ENCODE data around the gene RABGEF1. TPM values are rescaled to one million over a fixed set of nuclear protein-coding genes. Genes with fewer than 3 reads are reported as not detected.

RABGEF1 gene
- total and polyA plus RNA-seq, 9 of the 15 experiments (the other 6 are each of a cell fraction or from before 2014, with no cell fraction given) = 7.0 to 29.3 (median 20.5) TPM

DNA sequence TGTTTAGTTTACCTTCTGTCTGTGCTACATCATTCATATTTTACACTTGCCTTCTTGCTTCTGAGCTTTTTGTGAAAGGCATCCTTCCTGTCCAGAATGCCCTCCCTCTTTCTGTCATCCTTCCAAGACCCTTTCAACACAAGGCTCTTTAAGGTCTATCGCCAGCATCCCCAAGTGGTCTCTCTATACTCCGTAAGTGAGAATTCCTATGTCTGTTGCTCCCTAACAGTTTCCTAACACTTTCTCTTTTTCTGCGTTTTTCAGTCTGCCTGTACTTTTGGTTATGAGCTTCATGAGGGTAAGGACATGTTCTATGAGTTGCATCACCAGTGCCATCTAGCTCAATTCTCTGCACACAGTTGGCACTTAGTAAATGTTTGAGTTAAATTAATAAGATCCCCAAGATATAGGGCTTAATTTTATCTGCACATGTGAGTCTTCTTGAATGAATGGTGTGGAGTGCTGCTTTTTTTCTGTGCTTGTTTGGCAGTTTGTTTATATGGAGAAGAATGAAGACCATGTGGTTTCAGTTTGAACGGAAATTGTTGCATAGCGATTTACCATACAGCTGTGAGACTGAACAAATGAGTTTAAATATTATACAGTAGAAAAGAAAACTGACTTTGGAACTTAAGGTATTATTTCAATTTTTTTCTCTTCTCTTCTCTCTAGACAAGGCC lies 29.4 kb downstream of the RABGEF1 start:
- POLR2A ChIA-PET = interaction anchor here (0.6 to 1.0 kb wide), 2 partner anchors 8 to 11 kb away, joined by 3 read pairs; no protein-coding TSS in a partner anchor
- Histone ChIP-seq H3K79me2 (ENCODE audit: control insufficient read depth, insufficient read depth, low read length) (peaks cover 16% of the 10 kb centered on the region), H3K9ac (ENCODE audit: insufficient read depth in 1 of 2, low read depth in 2 of 2, low read length in 2 of 2) (no peak overlapping the region), H3K27ac (ENCODE audit: extremely low read depth, low read depth, low read length) (no peak overlapping the region), H3K4me1 (replicated peaks in 1 of 2; ENCODE audit: control insufficient read depth in 2 of 2, insufficient read depth in 2 of 2, low read length in 2 of 2) (peaks cover 0 to 18% of the 10 kb centered on the region in 2 experiments; a peak in 2 of 5 replicates), H3K9me1 (ENCODE audit: control insufficient read depth, insufficient read depth, low read length) (no peaks in the 10 kb centered on the region), H2AFZ (ENCODE audit: low read depth, low read length) (no peak overlapping the region), H4K20me1 (replicated peaks; ENCODE audit: control insufficient read depth, insufficient read depth, low read length) (peaks cover 3% of the 10 kb centered on the region; the same call in 1 of the 2 replicates), H3K4me3 (no peak overlapping the region), H3K9me3 (replicated peaks; ENCODE audit: control insufficient read depth, insufficient read depth, low read depth, low read length) (no peaks in the 10 kb centered on the region), H3K27me3 (ENCODE audit: control insufficient read depth in 2 of 2, insufficient read depth in 2 of 2, low read length in 2 of 2) (no peaks in the 10 kb centered on the region), H3K36me3 (ENCODE audit: control insufficient read depth, insufficient read depth, low read length) (peaks cover 24% of the 10 kb centered on the region; the same call in 2 of the 3 replicates), H3K4me2 (ENCODE audit: insufficient read depth, low read length) (no peak overlapping the region)
- FAIRE-seq (no peak), DNase-seq (ENCODE audit: extremely low read depth in 1 of 4, low spot score in 3 of 4) (no peak), ATAC-seq (no peak)
- 78% methylated on average over 5 of the region's 5 CpGs for WGBS (ENCODE audit: insufficient coverage, low coverage, missing lambda C conversion rate)
- CTCF ChIA-PET (ENCODE audit: low intra/inter-chr PET ratio) = no interaction called here
- intact Hi-C loops (cut with micrococcal nuclease) = no loop called here
- in situ Hi-C loops (cut with MboI) = no loop called here
- no TSS peak for BruUV-seq (replicated peaks)
- TF ChIP-seq SUPT5H (IDR thresholded peaks at IDR 0.05) (no peak), MTF1 (CRISPR knock-in tag; IDR thresholded peaks at IDR 0.05; ENCODE audit: borderline replicate concordance) (no peak), ZBTB17 (CRISPR knock-in tag; IDR thresholded peaks at IDR 0.05) (no peak), SRSF1 (IDR thresholded peaks at IDR 0.05; ENCODE audit: low read depth, low read length) (no peak), U2AF1 (optimal IDR thresholded peaks at IDR 0.05; ENCODE audit: low read depth, low read length) (no peak), ATF7 (IDR thresholded peaks at IDR 0.05) (no peak), NR4A1 (CRISPR knock-in tag; IDR thresholded peaks at IDR 0.05) (no peak), NR4A1 (tag; IDR thresholded peaks at IDR 0.05) (no peak), MCM2 (IDR thresholded peaks at IDR 0.05; ENCODE audit: low read depth) (no peak), XRCC5 (IDR thresholded peaks at IDR 0.05; ENCODE audit: low read depth, low read length) (no peak), PHTF2 (CRISPR knock-in tag; IDR thresholded peaks at IDR 0.05) (no peak), JUND (IDR thresholded peaks at IDR 0.05; ENCODE audit: borderline replicate concordance, low read depth, low read length) (no peak), JUND (tag; IDR thresholded peaks at IDR 0.05; ENCODE audit: borderline replicate concordance, low read depth, low read length) (no peak), RBM22 (IDR thresholded peaks at IDR 0.05; ENCODE audit: low read depth, low read length, poor library complexity, severe bottlenecking) (no peak), ZBTB8A (IDR thresholded peaks at IDR 0.05; ENCODE audit: partially characterized antibody) (no peak), MEF2A (IDR thresholded peaks at IDR 0.05; ENCODE audit: control insufficient read depth, low read depth, low read length) (no peak), ZNF384 (IDR thresholded peaks at IDR 0.05; ENCODE audit: low read depth, low read length) (no peak)
- TF ChIP-seq, protein P1, sequence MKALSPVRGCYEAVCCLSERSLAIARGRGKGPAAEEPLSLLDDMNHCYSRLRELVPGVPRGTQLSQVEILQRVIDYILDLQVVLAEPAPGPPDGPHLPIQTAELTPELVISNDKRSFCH (CRISPR knock-in tag; IDR thresholded peaks at IDR 0.05) = no peak
- TF ChIP-seq, protein P1 (tag; IDR thresholded peaks at IDR 0.05) = no peak
- TF ChIP-seq, protein P2, sequence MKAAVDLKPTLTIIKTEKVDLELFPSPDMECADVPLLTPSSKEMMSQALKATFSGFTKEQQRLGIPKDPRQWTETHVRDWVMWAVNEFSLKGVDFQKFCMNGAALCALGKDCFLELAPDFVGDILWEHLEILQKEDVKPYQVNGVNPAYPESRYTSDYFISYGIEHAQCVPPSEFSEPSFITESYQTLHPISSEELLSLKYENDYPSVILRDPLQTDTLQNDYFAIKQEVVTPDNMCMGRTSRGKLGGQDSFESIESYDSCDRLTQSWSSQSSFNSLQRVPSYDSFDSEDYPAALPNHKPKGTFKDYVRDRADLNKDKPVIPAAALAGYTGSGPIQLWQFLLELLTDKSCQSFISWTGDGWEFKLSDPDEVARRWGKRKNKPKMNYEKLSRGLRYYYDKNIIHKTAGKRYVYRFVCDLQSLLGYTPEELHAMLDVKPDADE (conservative IDR thresholded peaks at IDR 0.05; ENCODE audit: control insufficient read depth, low read depth, low read length) = no peak
